ENCODE data around the gene ACSL1.

- TF ChIP-seq POLR2A (IDR thresholded peaks at IDR 0.05) (no peak), CTCF (IDR thresholded peaks at IDR 0.05) (no peak)
These were observed 3.4 kb downstream of the ACSL1 start for GRCh38 chr4:184822356-184822755.

Measured in stomach (tissue), 4 donors.